Left forelimb (tissue), 1 donor: ENCODE data around the gene CHST13.

ENCODE experiments used
- DNase-seq: peaks from one replicate; pipeline ENCODE4 v3.0.0-alpha.2; 2018; ENCODE audit warnings: low spot score

CHST13 gene

DNA sequence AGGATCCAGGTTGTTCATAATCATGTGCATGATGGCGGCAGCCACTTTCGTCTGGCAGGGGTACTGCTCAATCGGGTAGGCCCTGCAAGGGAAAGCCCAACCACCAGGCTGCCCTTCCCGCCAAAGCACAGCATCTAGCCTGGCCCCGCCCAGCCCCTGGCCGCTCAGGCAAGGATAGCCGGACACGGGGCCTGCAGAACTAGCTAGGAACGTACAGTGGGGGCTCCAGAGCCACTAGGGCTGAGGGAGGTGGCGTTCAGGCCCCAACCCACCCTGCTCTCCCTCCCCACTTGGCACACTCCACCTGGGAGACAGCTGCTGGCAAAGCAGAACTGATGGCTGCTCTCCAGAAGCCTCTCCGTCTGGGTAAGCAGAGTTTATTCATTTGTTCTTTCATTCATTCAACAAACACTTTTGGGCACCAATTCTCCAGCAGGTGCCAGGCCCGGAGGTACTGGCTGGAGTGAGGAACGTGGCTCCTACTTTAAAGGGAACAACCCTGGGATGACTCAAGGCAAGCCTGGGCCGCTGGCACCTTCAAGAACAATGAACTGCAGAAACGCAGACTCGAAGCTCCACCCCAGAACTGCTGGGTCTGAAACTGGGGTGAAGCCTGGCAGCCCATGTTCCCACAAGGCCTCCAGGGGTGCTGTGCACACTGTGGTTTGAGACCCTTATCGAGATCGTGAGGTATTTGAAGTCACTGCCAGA is 14.2 kb upstream of the CHST13 start:
- no peak for DNase-seq

DNA sequence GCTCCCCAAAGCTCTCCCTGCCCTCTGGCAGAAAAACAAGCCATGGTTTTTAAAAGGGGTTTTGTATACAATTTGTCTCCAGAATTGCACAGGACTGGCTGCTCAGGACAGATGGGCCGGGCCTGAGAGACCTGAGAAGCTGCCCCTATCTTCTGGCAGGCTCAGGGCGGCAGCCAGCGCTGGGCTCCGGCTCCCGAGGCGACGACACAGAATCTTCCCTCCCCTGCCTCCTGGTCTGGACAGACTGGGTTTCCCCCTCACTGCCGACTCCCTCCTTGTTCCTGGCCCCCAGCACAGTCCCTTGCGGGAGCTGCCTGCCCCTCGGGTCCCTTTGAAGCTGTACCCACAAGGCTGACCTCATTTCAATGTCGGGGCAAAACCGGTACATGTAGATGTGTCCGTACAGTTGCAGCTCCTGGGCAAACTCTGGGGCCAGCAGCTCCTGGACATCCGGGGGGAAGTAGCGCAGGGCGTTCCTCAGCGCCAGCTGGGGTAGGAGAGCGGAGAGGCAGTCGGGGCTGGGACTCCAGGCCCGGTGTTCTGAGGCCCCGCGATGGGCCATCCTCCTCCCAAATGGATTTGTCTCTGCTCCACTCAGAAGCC is 13.5 kb upstream of the CHST13 start:
- DNase-seq, result no peak

GRCh38 chr3:126511291-126511690 is 12.7 kb upstream of the CHST13 start:
- DNase-seq, result no peak

DNA sequence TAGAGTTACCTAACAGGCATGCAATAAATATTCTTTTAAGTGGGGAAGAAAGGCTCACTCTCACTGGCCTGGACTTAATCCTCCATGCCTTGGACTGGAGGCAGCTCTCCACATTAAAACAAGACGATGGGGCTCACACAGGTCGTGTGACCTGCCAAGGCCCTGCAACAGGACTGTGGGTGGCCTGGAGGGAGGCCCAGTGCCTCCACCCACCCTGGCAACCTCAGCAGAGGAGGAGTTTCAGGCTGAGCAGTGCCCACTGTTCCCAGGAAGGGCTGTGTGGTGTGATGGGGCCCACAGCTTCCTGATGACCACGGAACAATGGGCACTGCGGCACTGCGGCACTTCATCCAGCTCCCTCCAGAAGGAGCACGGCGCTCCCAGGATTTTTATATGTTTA is 11.9 kb upstream of the CHST13 start:
- no peak for DNase-seq

DNA sequence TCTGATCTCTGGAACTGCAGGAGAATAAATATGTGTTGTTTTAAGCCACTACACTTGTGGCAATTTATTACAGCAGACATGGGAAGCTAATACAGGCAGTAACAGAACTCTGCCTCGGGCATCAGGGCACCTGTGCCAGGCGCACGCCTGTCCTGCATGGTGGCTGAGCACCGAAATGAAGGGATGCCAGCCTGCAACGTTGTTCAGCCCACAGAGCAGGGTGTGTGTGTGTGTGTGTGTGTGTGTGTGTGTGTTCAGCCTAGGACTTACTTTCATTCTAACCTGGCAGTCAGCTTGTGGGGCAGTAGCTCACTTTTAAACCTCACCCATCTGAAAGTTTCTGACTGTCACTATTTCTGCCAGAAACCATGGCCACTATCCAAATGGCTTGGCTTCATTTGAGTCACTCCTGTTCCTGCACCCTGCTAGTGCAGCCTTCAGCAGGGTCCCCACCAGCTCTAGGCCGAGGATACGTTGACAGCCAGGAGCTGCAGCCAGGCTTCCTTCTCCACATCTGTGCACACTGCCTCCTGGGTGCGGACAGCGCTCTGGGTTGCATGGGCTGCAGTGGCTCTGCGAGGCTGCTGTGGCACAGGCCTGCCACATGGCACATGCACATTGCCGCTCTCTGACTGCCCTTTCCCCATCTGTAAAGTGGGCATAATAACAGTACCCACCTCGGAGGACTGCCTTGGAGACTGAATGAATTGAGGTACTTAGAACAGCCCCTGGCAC is 10.9 kb upstream of the CHST13 start:
- no peak for DNase-seq

- DNase-seq, result no peak
Observed at GRCh38 chr3:126514161-126514560, 9.8 kb upstream of the CHST13 start.

DNA sequence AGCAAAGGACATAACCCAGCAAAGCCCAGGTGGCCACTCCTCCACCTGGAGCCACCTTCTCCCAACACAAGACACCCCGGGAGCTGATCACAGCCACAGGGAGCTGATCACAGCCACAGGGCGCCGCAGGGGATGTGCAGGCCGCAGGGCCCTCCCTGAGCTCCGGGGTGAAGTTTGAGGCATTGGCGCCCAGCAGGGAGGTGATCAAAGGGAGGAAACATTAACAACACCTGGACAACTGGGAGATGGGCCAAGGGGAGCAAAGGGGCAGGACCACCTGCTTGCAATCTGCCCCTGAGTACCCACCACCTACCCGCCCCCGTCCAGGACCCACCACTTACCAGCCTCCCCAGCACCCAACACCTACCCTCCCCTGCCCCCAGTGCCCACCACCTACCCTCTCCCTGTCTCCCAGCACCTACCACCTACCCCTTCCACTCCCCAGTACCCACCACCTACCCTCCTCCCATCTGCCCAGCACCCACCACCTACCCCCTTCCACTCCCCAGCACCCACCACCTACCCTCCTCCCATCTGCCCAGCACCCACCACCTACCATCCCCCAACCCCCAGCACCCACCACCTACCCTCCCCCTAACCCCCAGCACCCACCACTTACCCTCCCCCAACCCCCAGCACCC is 8.8 kb upstream of the CHST13 start:
- DNase-seq, result no peak

GRCh38 chr3:126516152-126516935 is 7.6 kb upstream of the CHST13 start:
- DNase-seq, result no peak

DNA sequence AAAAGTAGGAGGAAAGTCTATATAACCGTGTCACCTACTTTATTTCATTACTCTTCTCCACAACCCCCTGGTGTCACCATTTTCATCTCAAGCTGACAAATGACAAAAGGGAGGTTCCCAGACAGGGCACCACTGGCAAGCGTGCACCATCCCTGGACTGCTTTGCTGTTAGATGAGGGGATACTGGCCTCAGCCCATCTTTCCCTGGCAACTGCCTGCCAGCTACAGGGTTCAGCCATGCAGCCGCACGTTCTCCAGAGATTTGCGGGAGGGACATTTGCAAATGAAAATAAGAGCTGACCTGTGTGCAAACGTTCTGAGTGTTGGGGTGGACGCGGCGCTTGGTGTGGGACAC is 7.0 kb upstream of the CHST13 start:
- no peak for DNase-seq

GRCh38 chr3:126517291-126517951 is 6.5 kb upstream of the CHST13 start, which contains the start of gene UROC1:
TSS of gene UROC1 (minus strand) at chr3:126517773. CDS start at chr3:126517719, 54 bp downstream.
- DNase-seq, result no peak

DNA sequence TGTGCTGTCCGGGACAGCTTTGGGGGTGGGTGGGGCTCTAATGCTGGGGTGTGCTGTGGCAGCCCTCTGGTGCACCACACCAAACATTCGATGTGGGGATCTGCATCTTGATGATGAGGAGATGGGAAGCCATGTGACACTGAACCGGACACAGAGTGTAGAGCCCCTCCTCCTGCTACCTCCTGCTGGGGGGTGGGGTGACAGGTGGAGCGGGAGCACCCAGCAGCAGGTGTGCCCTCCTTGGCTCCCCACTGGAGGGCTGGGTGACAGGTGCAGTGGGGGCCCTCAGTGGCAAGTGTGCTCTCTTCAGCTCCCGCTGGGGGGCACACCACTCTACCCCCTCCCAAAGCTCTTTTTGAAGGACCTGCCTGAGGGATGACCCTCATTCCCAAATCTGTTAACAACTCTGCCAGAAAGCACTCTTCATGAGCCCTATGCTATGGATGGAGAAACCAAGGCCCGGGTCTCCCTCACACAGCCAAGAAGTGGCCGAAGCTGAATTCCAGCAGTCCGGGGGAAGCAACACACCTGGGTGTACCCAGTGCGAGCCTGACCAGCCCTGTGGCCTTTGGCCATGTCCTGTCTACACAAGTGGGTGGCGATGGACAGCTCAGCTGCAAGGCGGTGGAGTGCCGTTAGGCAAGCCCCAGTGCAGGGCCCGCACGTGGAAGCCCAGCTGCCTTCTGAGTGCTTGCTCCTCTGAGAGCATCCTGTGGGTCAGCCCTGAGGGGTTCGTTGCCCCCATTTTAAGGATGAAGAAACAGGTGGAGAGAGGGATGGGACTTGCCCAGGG is 5.8 kb upstream of the CHST13 start:
- DNase-seq, result no peak

GRCh38 chr3:126518779-126519177 is 5.2 kb upstream of the CHST13 start:
- DNase-seq, result no peak

DNA sequence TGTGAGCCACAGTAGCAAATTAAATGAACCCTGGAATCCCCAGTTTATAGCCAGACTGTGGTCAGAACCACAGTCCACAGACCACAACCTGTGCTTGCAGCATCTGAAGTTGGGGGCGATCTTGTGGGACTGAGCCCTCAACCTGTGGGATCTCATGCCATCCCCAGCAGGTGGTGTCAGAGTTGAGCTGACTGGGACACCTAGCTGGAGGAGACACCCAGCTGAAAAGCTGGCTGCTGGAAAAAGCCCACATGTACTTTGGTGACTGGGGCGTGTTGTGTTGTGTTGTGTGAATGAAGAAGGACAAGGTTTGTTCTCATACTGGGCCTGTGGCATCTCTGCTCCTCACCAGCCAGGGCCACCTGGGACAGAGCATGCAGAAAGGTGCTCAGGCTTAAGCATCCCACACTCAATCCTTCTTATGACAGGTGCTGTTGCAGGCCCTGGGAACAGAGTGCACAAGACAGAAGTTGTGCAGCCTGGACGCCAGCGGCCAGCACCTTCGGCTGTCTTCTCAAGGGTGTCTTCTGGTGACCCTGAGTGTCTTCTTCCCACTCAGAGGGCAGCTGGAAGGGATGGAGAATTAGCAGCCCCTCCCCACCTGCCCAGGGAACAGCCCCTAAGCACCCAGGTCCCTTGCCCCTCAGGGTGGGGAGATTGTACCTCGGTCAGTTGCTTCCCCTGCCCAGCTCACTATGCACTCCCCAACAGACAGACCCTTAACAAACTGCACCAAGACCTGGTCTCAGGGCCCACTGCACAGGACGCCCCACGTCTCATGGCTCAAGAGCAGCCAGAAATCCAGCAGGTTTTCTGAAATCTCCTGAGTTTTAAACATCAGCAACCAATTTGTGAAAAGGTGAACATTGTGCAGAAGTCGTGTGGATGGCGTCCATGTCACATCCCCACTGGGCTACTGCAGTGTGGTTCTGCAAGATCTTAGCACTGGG is 4.2 kb upstream of the CHST13 start:
- DNase-seq, result no peak

GRCh38 chr3:126521122-126521891 is 2.6 kb upstream of the CHST13 start:
- DNase-seq, result no peak

GRCh38 chr3:126522363-126522788 is 1.6 kb upstream of the CHST13 start:
- peak; percentile 79 for DNase-seq

GRCh38 chr3:126524429-126524988 is 554 bp downstream of the CHST13 start:
- no peak for DNase-seq

DNA sequence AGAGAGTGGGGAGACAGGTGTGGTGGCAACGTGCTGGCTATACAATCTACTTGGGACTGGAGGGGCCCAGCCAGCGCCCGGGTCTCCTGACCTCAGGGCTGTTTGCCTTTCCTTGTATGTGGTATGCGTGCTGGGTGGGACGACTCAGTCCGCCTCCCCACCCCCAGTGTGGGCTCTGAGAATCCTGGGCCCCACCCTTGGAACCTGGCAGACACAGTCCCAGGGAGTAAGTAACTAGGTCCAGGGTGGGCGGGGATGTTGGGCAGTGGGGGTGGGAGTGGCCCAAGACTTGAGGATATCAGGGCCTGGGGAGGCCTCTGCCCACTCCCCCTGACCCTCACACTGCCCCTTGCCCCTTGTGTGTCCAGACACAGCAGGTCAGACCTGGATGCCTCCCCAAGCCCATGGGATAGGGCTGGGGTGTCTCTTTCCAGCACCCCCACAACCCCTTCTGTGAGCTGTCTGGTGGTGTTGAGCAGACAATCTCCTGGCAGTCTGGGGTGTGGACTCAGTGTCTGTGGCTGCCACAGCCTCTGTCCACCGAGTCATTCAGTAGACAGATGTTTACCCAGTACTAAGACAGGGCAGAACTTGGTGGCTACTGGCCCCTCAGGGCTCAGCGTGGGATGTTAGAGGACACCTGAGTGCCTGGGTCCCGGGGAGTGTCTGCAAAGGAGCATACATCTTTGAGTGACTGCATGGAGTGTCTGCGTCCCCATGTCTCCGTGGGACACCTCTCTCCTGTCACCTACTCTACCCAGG is 1.3 kb downstream of the CHST13 start:
- no peak for DNase-seq
